ENCODE data around the gene PALM.

The PALM gene

DNA sequence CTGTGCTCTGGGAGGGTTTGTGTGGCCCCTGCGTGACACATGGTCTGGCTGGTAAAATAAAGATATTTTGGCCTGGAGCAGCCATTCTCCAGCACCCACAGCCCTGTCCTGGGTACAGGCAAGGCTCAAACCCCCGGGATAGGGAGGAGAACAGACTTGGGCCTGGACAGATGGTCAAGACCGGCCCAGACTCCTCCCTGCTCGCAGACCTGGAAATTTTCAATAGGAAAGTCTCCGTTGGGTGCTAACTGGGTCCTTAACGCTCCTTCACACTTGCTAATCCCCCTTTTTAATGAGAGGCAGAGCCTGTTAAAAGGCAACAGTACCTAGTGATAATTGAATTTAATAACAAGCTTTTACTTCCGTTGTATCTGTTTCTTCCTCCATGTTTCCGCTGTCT, 2.5 kb downstream of the PALM start:
- no peaks in the 10 kb centered on the region for H3K9me2 ChIP-seq (replicated peaks; ENCODE audit: low read depth, low read length)
- H3K4me1 ChIP-seq (ENCODE audit: insufficient read depth, low read length, poor library complexity, severe bottlenecking) = peaks cover 3% of the 10 kb centered on the region
- H3K9me3 ChIP-seq (ENCODE audit: insufficient read depth, low read depth, low read length) = no peaks in the 10 kb centered on the region
- H3K4me3 ChIP-seq (ENCODE audit: low read length, poor library complexity, severe bottlenecking) = no peak overlapping the region
- no peak overlapping the region for H3K9ac ChIP-seq (ENCODE audit: low read depth, low read length, poor library complexity, severe bottlenecking)
- H3K79me2 ChIP-seq (ENCODE audit: insufficient read depth, low read length) = peaks cover 6% of the 10 kb centered on the region; the same call in 1 of the 2 replicates
- no peaks in the 10 kb centered on the region for H3K36me3 ChIP-seq (ENCODE audit: insufficient read depth, low read length)
- no peaks in the 10 kb centered on the region for H4K20me1 ChIP-seq (ENCODE audit: insufficient read depth, low read length, poor library complexity, severe bottlenecking)
- no peak overlapping the region for H3K4me2 ChIP-seq (ENCODE audit: low read depth, low read length, poor library complexity, severe bottlenecking)
- TF ChIP-seq CTCF (conservative IDR thresholded peaks at IDR 0.05; ENCODE audit: low read length) = no peak
- no peak for TF ChIP-seq EZH2phosphoT487 (IDR thresholded peaks at IDR 0.05; ENCODE audit: borderline replicate concordance)
- H3K27me3 ChIP-seq (ENCODE audit: insufficient read depth, low read length, poor library complexity, severe bottlenecking) = no peaks in the 10 kb centered on the region
- H3F3A ChIP-seq (ENCODE audit: low read depth) = no peaks in the 10 kb centered on the region; the same call in 1 of the 2 replicates
- no peak overlapping the region for H2AFZ ChIP-seq (ENCODE audit: low read length)

GRCh38 chr19:715347-715746, 6.6 kb downstream of the PALM start:
- H3F3A ChIP-seq (ENCODE audit: low read depth) = no peaks in the 10 kb centered on the region; the same call in 1 of the 2 replicates
- no peak overlapping the region for H3K4me2 ChIP-seq (ENCODE audit: low read depth, low read length, poor library complexity, severe bottlenecking)
- H3K9me2 ChIP-seq (replicated peaks; ENCODE audit: low read depth, low read length) = no peaks in the 10 kb centered on the region
- no peaks in the 10 kb centered on the region for H3K4me1 ChIP-seq (ENCODE audit: insufficient read depth, low read length, poor library complexity, severe bottlenecking)
- H3K36me3 ChIP-seq (ENCODE audit: insufficient read depth, low read length) = no peaks in the 10 kb centered on the region
- no peak overlapping the region for H3K9ac ChIP-seq (ENCODE audit: low read depth, low read length, poor library complexity, severe bottlenecking)
- H2AFZ ChIP-seq (ENCODE audit: low read length) = no peak overlapping the region
- H3K27me3 ChIP-seq (ENCODE audit: insufficient read depth, low read length, poor library complexity, severe bottlenecking) = no peaks in the 10 kb centered on the region
- no peaks in the 10 kb centered on the region for H4K20me1 ChIP-seq (ENCODE audit: insufficient read depth, low read length, poor library complexity, severe bottlenecking)
- H3K4me3 ChIP-seq (ENCODE audit: low read length, poor library complexity, severe bottlenecking) = no peak overlapping the region
- H3K9me3 ChIP-seq (ENCODE audit: insufficient read depth, low read depth, low read length) = no peaks in the 10 kb centered on the region
- no peak for TF ChIP-seq EZH2phosphoT487 (IDR thresholded peaks at IDR 0.05; ENCODE audit: borderline replicate concordance)
- TF ChIP-seq CTCF (conservative IDR thresholded peaks at IDR 0.05; ENCODE audit: low read length) = no peak
- H3K79me2 ChIP-seq (ENCODE audit: insufficient read depth, low read length) = no peaks in the 10 kb centered on the region

DNA sequence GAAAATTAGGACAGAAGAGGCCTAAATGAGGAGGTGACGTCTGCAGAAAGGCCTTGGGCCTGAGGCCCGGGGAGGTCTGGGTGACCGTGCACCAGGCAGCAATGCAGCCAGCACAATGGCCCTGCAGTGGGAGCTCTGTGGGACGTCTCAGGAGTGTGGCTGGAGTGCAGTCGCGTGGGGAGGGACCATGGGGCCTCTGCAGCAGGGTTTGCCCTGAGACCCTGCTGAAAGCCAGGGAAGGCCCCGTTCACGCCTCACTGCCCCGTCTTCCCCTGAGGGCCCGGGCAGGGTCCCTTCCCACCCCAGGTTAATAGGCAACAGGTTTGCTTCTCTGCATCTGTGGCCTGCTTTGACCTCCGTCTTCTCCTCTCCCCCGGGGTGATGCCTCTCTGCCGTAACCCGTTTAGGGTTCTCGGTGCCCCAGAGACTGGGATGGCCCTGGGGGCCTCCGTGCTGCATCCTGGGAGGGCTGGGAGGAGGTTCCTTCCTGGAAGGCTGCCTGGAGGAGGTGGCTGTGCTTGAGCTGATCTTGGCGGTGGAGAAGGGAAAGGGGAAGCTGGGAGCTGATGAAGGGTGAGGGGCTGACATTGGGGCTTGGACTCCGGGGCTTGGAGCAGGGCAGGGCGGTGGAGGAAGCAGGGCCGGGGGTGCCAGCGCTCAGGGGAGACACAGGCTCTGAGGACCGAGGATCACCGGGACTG, 9.7 kb downstream of the PALM start:
- no peak overlapping the region for H3K9ac ChIP-seq (ENCODE audit: low read depth, low read length, poor library complexity, severe bottlenecking)

More for the DNA sequence above, 9.7 kb downstream of the PALM start:
- Histone ChIP-seq H3K4me2 (ENCODE audit: low read depth, low read length, poor library complexity, severe bottlenecking) (no peak overlapping the region), H3K27me3 (ENCODE audit: insufficient read depth, low read length, poor library complexity, severe bottlenecking) (no peaks in the 10 kb centered on the region), H4K20me1 (ENCODE audit: insufficient read depth, low read length, poor library complexity, severe bottlenecking) (no peaks in the 10 kb centered on the region), H3K4me3 (ENCODE audit: low read length, poor library complexity, severe bottlenecking) (no peak overlapping the region), H3K79me2 (ENCODE audit: insufficient read depth, low read length) (no peaks in the 10 kb centered on the region), H3F3A (ENCODE audit: low read depth) (no peaks in the 10 kb centered on the region), H3K36me3 (ENCODE audit: insufficient read depth, low read length) (no peaks in the 10 kb centered on the region), H3K9me2 (replicated peaks; ENCODE audit: low read depth, low read length) (no peaks in the 10 kb centered on the region), H2AFZ (ENCODE audit: low read length) (no peak overlapping the region), H3K4me1 (ENCODE audit: insufficient read depth, low read length, poor library complexity, severe bottlenecking) (no peaks in the 10 kb centered on the region), H3K9me3 (ENCODE audit: insufficient read depth, low read depth, low read length) (no peaks in the 10 kb centered on the region)
- TF ChIP-seq EZH2phosphoT487 (IDR thresholded peaks at IDR 0.05; ENCODE audit: borderline replicate concordance) (no peak), CTCF (conservative IDR thresholded peaks at IDR 0.05; ENCODE audit: low read length) (no peak)
